Activated CD8-positive, alpha-beta memory T cell treated with anti-CD3 and anti-CD28 coated beads, Interleukin-2, amount 50 U/mL, for 1 hour (primary cell): ENCODE results near the gene RASA1.

Experiments
- DNase-seq: peaks from one replicate; pipeline ENCODE4 v3.0.0-alpha.2; 2020; ENCODE audit errors: extremely low read depth

RASA1 gene

DNA sequence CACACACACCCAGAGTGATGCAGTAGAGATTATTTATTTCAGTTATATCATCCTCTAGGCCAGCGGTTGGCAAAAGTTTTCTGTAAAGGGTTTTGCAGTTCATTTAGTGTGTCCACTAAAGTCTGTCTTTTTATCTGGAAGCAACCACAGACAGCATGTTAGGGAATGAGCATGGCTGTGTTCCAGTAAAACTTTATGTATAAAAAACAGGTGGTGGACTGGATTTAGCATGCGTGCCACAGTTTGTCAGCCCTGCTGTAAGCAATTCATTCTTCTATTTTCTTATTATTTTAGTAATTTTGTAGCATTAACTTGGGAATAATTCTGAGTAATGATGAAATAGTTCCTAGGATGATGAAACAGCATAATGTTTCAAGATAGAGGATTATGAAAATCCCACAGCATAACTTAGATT lies 93.4 kb downstream of the RASA1 start:
- no peak for DNase-seq

DNA sequence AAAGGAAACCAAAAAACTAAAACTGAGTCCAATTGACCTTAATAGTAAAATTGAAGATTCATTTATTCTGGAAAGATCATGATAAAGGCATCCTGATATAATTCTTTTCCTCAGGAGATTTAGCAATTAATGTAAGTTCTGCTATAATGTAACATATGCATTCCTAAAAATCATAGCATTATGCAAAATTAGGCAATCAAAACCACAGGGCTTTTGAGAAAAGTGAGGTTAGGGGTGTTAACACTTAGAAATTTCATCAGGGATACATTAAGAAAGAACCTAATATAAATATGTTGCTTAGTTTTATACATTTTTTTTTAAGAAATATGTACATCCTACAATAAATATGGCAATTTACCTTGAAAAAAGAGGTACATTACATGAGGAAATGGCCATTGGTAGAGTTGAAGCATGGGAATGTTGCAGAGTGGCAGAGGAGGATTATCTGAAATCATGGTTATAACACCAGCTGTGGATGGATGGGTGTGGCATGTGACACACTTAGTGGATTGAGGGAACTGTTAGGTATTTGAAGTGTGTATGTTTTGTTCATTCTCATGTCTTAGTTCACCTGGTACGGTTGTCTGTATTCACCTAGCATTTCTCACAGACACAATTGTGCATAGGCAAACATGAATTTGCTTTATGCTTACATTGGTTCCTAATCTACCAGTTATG lies 94.0 kb downstream of the RASA1 start:
- no peak for DNase-seq

DNA sequence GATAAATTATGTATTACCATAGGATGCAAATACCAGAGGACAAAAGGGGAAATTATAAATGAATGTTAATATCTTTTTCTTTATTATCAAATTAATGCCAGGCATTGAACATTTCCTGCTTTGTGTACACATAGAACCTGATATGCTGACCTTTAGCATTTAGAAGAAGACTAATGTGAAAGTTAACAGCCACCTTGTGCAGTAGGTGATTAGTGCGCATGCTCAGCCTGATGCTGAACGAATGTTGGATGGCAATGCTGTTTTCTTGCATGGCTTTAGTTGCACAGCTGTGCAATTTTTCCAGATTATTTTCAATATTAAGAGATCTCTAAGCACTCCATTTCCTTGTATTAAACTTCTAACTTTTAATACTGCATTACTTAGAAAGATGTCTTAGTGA lies 99.6 kb downstream of the RASA1 start:
- DNase-seq, result no peak

DNA sequence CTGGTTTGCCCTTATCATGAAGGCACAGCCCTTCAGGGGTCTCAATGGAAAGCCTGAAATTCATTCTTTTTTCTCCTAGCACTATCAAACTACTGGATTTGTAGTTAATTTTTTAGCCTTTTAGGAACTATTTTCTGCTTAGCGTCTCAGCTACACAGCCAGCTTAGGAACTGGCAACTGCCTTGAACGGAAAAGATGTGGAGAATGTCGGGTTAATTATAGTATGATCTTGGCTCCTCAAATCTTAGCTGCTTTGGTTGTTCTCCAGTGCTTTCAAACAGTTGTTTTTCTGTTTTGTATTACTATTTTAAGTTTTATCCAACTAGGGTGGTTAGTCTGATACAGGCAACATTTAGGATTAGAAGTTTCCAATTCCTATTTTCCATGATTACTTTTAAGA lies 100.9 kb downstream of the RASA1 start:
- no peak for DNase-seq

DNA sequence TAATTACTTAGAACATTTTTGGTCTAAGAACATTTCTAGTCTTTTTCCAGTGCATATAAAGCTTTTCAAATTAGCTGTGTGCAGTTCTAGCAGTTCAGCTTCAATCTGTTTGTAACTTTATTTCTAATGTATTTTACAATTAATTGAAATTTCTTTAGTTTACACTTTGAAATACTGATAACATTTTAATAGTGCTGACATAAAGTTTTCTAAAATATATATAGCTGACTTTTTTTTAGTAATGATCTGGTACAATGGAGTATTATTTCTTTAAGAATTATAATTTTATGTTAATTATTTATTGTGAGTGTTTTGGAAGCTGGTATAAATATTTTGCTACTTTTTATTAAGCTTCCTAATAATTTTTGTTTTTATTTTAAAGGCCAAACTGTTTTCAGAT lies 101.7 kb downstream of the RASA1 start:
- DNase-seq, result no peak

DNA sequence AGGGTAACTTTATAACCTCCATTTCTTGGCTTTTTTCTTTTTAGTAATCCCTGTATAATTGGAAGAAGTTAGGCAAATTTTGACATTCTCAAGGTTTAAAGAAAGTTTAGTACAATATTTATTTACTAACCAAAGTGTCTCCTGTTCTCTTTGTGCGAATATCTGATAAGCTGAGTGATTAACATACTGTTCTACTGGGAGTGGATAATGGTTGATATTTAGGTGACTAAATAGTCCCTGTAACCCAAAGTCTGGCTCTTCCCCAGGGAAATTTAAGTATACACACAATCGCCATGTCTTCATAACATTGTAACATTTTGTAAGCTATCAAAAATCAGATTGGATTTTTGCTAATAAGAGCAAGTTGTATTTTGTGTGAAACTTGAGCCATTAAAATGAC lies 105.0 kb downstream of the RASA1 start:
- no peak for DNase-seq

DNA sequence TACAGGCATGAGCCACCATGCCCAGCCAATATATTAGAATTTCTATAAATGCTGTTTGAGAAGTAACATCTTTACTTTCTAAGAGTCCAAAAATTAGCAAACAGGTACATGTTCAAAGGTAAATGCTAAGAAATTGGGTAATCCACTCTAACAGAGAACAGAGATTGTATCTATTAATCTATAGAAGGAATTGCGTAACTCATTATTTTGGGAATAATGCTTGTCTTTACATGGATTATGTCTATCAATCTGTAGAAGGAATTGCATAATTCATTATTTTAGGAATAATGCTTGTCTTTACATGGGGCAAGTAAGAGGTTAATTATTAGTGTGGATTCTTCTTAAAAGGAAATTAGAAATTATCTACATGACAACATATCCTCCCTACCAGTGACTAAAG lies 114.5 kb downstream of the RASA1 start:
- no peak for DNase-seq

DNA sequence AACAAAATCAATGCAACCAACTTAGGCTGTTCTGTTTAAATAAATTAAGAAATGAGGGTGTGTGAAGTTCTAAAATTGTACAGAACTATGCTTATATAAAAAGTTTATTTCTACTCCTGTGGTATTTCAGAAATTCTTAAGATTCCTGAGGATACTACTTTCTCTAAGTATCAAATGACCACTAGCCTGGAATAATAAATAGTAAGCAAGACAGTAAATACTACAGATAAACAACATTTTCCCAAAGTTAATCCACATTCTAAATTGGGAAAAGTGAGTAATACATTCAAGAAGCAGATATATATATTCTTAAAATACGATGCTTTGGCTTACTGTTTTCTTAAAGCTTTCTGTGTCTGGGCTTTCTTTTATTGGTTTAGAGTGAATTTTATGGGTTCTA lies 115.5 kb downstream of the RASA1 start:
- DNase-seq, result no peak

DNA sequence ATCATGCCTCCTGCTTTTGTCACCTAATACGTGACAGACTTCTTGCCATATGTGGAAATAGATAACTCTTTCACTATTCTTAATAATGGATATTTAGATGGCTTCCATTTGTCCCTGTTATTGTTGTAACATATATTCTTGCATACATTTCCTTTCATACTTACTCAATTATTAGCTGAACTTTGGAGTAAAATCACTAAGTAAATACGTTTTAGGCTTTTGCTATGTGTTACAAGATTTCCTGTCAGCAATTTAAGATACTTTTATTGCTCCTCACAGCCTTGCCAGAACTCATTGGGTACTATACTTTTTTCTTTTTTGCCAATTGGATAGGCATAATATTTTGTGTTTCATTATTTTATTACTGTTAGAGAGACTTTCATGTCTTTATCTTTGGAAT lies 118.1 kb downstream of the RASA1 start:
- DNase-seq, result no peak

DNA sequence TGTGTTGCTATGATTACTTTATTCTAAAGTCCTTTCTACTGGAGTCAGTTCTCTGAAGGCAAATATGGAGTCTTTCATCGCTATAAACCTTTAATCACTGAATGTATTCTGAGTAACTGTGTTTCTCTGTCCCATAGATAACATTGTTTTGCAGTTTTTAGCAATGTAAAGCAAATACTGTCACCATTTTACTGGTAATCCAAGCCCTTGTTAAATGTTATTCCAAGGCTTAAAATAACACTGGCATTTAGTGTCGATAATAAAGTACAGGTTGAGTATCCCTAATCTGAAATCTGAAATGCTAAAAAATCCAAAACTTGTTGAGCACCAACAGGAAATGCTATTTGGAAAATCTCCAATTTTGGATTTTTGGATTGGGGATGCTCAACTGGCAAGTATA lies 120.4 kb downstream of the RASA1 start:
- no peak for DNase-seq

DNA sequence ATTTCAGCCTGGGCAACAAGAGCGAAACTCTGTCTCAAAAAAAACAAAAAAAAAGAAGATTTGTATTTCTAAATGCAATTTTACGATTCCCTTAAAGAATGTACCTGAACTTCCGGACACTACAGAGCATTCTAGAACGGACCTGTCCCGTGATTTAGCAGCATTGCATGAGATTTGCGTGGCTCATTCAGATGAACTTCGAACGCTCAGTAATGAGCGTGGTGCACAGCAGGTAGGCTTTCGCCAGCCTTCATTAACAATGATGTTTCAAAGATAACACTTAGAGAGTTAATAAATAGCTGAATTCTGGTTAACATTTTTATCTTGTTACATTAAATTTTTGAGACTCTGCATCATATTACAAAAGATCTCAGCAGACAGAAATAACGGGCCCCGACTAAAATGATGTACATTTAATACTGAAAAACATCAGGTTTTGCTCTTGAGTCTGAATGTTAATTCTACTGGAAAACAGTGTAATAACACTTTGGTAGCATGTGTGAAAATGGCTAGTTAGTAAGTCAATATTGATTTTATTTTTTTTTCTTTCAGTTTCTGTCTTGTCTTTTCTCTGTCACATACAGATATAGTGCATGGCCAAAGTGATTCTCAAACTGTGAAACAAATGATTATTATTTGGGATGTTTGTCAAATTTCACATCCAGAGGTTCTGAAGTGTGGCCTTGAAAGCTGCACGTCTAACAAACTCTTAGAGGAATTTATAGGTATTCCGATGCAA lies 121.8 kb downstream of the RASA1 start:
- DNase-seq, result no peak

DNA sequence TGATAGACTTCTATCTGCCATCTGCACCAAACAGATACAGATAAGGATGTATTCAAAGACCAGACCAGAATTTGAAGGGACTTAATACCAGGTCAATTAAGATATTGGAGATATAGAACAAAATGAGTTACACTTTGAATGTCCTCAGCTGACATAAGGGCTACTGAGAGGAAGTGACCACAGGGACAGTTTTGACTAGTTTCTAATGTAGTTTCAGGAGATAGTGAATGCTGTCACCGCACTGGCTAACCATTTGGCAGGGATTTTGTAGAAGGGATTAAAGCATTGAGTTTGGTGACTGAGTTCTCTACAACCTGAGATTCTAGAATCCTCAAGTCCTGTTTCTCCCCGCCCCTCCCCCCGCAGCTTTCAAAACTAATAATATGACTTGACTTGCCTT lies 122.4 kb downstream of the RASA1 start:
- DNase-seq, result no peak

DNA sequence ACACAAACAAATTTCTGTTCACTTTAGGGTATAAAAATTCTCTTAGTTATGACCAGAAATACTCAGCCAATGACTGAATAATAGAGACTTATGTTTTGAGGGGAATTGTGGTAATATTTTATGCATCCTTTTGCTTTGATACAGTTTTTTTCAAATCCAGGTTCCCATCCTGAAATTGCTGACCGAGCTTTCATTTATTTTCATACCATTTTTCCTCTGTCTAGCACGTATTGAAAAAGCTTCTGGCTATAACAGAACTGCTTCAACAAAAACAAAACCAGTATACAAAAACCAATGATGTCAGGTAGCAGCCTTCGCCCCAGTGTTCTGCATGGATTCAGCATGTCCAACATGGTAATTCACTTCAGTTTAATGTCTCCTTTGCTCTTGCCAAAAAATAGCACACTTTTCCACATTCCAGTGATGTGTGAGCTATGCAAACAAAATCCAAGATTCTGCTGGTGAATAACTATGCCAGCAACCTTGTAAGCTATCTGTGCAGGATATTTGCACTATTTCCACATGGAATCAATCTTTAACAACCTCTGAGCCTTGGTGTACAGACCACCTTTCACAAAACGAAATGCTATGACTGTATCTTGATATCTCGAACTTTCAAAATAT lies 123.0 kb downstream of the RASA1 start:
- DNase-seq, result no peak

DNA sequence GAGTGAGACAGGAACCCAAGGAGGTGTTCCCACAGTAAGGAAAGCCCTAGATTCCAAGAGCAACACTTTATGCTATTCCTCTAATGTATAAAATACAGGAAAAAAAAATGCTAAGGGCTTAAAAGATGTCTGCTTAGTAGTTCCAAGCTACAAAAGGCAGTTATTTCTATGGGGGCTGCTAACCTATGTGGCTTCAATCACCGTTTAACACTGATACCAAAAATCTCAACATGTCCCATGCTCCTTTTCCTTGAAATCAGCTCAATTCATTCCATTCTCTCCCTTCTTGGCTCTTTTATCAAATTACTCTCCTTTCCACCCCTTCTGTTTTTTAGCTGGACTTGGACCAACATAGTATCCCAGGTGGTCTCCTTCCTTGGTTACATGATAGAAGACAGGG lies 124.5 kb downstream of the RASA1 start:
- no peak for DNase-seq

DNA sequence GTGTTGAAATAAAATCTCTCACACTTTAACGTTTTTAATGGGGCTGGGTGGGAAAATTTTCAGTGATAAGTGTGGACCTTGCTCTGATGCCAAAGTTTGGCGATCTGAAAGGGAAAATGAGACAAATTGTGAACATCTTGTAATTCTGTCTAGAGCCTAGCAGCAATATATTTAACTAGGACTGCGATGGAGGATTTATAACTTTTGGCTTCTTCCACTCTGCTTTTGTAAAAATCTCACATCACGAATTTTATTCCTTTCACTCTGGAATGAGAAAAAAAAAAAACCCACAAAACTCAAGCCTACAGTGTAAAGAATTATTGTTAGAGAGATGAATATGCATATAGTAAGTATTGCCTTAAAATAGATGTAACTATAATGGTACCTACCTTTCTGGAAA lies 125.1 kb downstream of the RASA1 start:
- no peak for DNase-seq

DNA sequence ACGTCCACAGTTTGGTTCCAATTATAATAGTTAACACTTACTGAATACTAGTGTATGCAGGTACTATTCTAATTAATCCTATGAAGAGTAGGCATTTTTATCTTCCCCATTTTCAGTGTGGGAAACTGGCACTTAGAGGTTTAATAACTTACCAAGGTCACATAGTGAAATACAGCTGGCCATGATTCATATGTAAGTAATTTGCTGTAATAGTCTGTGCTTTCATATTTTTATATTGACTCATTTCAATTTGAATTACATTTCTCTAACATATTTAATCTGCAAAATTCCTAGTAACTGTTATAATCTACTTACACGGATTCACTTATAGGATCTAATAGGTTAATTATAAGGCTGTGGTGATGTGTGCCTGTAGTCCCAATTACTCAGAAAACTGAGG lies 125.6 kb downstream of the RASA1 start:
- no peak for DNase-seq

DNA sequence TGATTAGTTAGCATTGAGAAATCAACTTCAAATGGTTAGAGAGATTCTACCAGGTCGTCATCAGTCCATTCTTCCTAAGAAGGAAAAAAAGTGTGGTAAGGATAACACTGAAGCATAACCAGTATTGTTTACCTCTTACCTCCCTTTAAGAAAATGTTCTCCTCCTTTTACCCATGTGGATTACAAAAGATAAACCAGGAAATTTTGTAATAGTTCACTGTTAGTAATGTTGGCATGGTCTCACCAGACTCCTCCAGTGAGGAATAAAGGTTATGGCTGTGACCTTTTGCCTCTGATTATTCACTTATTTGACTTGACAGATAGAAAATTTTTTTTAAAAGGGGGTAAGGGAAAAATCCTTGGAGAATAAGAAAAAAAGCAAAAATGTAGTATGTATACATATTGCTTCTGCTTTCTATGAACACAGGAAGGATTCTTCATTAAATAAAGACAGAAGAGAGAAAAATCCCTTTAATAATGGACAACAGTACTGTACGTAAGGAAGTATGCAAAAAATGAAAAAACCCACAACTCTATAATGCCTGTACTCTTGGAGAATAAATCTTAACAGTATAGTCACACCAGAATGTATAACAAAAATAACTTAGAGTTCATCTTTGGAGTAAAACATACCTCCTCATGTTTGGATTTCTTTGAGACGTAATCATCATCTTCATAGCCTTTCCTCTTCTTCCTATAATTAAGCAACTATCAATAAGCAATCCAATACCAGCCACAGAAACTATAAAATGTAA lies 126.9 kb downstream of the RASA1 start:
- no peak for DNase-seq

DNA sequence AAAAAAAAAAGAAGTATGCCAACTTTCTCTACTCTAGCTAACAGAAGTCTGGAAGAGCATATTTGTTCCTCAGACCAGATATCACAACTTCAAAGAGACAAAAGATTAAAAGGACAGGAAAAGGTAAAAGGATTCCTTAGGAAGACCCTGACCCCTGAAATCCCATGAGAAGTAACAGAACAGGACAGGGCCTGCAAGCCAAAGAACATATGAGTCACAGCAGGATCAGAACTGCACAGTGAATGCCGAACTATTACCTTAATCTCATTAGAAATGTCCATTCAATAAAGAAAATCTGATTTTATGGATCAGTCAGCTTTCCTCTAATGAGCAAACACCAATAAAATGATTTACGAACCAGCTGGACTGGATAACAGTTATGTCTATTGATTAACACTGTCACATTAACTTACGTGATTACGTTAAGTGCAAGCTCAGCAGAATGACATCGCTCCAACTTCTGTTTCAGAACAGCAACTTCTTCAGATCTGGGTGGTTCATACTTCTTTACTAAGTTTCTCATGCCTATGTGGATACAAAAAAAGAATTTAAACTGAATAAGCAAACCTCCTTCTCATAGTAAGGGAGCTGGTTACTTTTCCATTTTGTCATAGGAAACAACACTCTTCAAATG lies 131.4 kb downstream of the RASA1 start:
- DNase-seq, result no peak

DNA sequence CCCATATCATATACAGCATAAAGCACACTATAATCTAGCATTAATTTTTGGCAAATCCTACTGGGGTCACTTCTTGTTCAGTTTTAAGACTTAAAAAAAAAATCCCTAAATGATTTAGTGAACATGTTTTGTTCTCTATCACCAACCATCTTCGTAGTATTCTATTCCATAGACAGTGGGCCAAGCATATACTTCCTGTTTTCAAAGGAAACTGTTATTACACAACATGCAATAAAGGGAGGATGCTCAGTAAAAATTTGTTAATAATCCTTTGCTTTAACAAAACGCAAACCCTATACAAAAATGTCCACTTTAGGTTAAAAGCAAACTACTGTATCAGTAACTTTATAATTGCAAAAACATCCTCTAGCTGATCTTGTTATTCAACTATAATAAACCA lies 132.0 kb downstream of the RASA1 start:
- no peak for DNase-seq

DNA sequence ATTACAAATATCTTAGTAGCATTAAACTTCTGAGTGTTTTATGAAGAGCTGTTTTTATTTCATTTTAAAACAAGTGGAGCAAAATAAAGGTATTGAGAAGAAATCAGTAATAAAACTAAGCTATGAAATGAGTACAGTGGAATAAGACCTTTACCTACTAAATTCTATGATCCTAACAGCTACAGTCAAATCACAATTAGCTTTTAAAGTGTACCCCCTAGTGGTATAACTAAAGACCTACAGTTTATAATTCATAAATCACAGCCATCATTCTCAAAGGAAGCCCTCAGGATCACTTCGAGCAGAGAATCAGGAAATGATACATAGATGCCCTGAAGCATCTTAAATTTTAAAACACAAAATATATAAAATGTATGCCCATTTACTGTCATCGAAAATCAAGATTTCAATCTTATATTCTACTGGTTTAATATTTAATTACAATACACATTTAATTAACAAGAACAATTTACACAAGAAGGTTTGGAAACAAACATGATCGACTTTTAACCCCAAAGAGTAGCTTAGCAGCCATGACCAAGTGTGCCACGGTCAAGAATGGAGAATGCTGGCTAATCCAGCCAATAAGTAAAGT lies 132.7 kb downstream of the RASA1 start:
- no peak for DNase-seq

DNA sequence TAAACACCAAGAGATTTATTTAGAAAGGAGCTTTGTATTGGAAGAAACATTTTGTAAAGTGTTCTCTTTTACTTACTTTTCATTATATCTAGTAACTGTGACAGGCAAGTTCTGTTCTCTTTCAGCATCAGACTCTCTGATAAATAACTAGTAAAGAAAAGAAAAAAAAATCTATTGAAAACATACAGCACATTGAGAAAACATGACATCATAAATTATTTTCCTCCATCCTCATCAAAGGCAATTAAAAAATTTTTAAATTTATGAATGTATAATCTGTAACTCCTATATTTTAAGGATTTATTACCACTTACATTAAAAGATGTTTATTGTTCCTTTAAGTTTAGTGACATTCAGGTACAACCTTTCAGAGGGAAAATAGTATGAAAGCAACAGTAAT lies 133.9 kb downstream of the RASA1 start:
- DNase-seq, result no peak

DNA sequence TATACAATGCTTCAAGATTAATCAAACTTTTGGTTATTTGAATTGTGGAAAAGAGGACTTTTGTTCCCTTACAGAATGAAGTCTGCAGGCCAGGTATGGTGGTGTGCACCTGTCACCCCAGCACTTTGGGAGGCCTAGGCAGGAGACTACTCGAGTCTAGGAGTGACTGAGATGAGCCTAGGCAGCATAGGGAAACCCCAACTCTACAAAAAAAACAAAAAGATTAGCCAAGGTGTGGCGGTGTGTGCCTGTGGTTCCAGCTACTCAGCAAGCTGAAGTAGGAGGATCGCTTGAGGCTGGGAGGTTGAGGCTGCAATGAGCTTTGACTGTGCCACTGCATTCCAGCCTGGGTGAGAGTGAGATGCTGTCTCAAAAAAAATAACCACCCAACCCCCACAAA lies 135.7 kb downstream of the RASA1 start:
- DNase-seq, result no peak
